IMR-90 (cell line): ENCODE results near the gene RNF151. TPM values are rescaled to one million over a fixed set of nuclear protein-coding genes. Genes with fewer than 3 reads are reported as not detected.

Experiments
- ATAC-seq: fragments of 200-7000 bp; cut with Tn5 transposase; 2 replicates; pipeline ENCODE4 v1.9.1; 2020; ENCODE audit warnings: low read depth, mild to moderate bottlenecking, moderate library complexity
- BruUV-seq: library from RNA; stranded (reverse); fragments of 400-500 nt; replicated peaks from 2 replicates; lab custom pipeline; 2021; lab: Mats Ljungman, UMichigan
- CTCF ChIA-PET: fragments of 300-600 bp; formaldehyde crosslinking; extraction: SDS; loops from one replicate; lab custom pipeline; 2021; ENCODE audit warnings: antibody characterized with exemption; lab: Yijun Ruan, JAX
- POLR2A ChIA-PET: fragments of 300-600 bp; sonication (Branson Sonifier 250); formaldehyde crosslinking; loops from one replicate; lab custom pipeline; 2022; ENCODE audit warnings: antibody characterized with exemption; ENCODE audit not compliant: unreplicated experiment; lab: Charles Lee
- DNase-seq: peaks from one replicate; pipeline ENCODE4 v3.0.0; 2013
- H2AFZ ChIP-seq: replicated peaks from 2 replicates; pipeline ENCODE3; 2013; ENCODE audit warnings: low read length, mild to moderate bottlenecking; ENCODE audit not compliant: poor library complexity
- H2AK5ac ChIP-seq: 2 replicates; pipeline ENCODE4 v1.6.1; 2013; ENCODE audit warnings: low read depth, low read length, inconsistent platforms
- H2AK9ac ChIP-seq: replicated peaks from 2 replicates; pipeline ENCODE3; 2013; ENCODE audit warnings: mild to moderate bottlenecking, low read depth, low read length, moderate library complexity; ENCODE audit not compliant: poor library complexity
- H2BK120ac ChIP-seq: 2 replicates; pipeline ENCODE4 v1.6.1; 2013; ENCODE audit warnings: low read depth, low read length, inconsistent platforms
- H2BK15ac ChIP-seq: 3 replicates; pipeline ENCODE4 v1.6.1; 2013; ENCODE audit warnings: low read depth, low read length, inconsistent platforms
- H2BK20ac ChIP-seq: 2 replicates; pipeline ENCODE4 v1.6.1; 2013; ENCODE audit warnings: low read depth, mild to moderate bottlenecking, inconsistent platforms, low read length, moderate library complexity
- H2BK5ac ChIP-seq: 2 replicates; pipeline ENCODE4 v1.6.1; 2013; ENCODE audit warnings: mild to moderate bottlenecking, low read depth, low read length, inconsistent platforms; ENCODE audit not compliant: poor library complexity, severe bottlenecking
- H3K14ac ChIP-seq: replicated peaks from 2 replicates; pipeline ENCODE4 v1.6.1; 2013; ENCODE audit warnings: low read depth, low read length, inconsistent platforms
- H3K18ac ChIP-seq: 2 replicates; pipeline ENCODE4 v1.6.1; 2013; ENCODE audit warnings: low read depth, low read length, control low read depth
- H3K23ac ChIP-seq: 2 replicates; pipeline ENCODE4 v1.6.1; 2013; ENCODE audit warnings: low read depth, low read length, inconsistent platforms
- H3K27ac ChIP-seq: 2 replicates; pipeline ENCODE4 v1.5.1; 2013; ENCODE audit warnings: mild to moderate bottlenecking, control low read depth, low read length; ENCODE audit not compliant: insufficient read depth
- H3K27me3 ChIP-seq: 2 replicates; pipeline ENCODE4 v1.6.1; 2013; ENCODE audit warnings: low read length; ENCODE audit not compliant: control insufficient read depth, insufficient read depth
- H3K36me3 ChIP-seq: 2 replicates; pipeline ENCODE4 v1.6.1; 2013; ENCODE audit warnings: low read length, mixed read lengths; ENCODE audit not compliant: control insufficient read depth, insufficient read depth
- H3K4ac ChIP-seq: 2 replicates; pipeline ENCODE4 v1.6.1; 2013; ENCODE audit warnings: low read depth, low read length, inconsistent platforms
- H3K4me1 ChIP-seq: 2 replicates; pipeline ENCODE4 v1.6.1; 2013; ENCODE audit warnings: low read length, mixed read lengths; ENCODE audit not compliant: control insufficient read depth, insufficient read depth
- H3K4me2 ChIP-seq: 2 replicates; pipeline ENCODE4 v1.6.1; 2013; ENCODE audit warnings: low read depth, mild to moderate bottlenecking, control low read depth, low read length, moderate library complexity
- H3K4me3 ChIP-seq: 2 replicates; pipeline ENCODE4 v1.5.1; 2013; ENCODE audit warnings: low read depth, mild to moderate bottlenecking, control low read depth, low read length, moderate library complexity; ENCODE audit not compliant: insufficient read depth
- H3K56ac ChIP-seq: 2 replicates; pipeline ENCODE4 v1.6.1; 2013; ENCODE audit warnings: low read length, inconsistent platforms; ENCODE audit not compliant: insufficient read depth; ENCODE audit errors: extremely low read depth
- H3K79me1 ChIP-seq, 2 experiments: 2 replicates each; pipeline ENCODE4 v1.6.1; 2013; ENCODE audit warnings: low read length in 2 of 2, inconsistent platforms in 1 of 2, low read depth in 1 of 2
- H3K9ac ChIP-seq: 2 replicates; pipeline ENCODE4 v1.6.1; 2013; ENCODE audit warnings: low read depth, low read length, control low read depth
- H3K9me1 ChIP-seq: 2 replicates; pipeline ENCODE4 v1.6.1; 2013; ENCODE audit warnings: low read length, inconsistent platforms; ENCODE audit not compliant: insufficient read depth
- H3K9me3 ChIP-seq: 2 replicates; pipeline ENCODE4 v1.6.1; 2013; ENCODE audit warnings: low read length; ENCODE audit not compliant: control insufficient read depth, insufficient read depth
- H4K20me1 ChIP-seq: 2 replicates; pipeline ENCODE4 v1.6.1; 2013; ENCODE audit warnings: low read length, inconsistent platforms; ENCODE audit not compliant: insufficient read depth
- H4K5ac ChIP-seq: 2 replicates; pipeline ENCODE4 v1.6.1; 2013; ENCODE audit warnings: mild to moderate bottlenecking, low read depth, low read length, control low read depth
- H4K8ac ChIP-seq, 2 experiments: 2 replicates each; pipeline ENCODE4 v1.6.1; 2013; ENCODE audit warnings: low read depth in 2 of 2, low read length in 2 of 2, control low read depth in 1 of 2, inconsistent platforms in 1 of 2
- H4K91ac ChIP-seq: 2 replicates; pipeline ENCODE4 v1.6.1; 2013; ENCODE audit warnings: low read depth, low read length, inconsistent platforms; ENCODE audit not compliant: insufficient read depth
- BHLHE40 ChIP-seq: fragments of 150-350 bp; IDR thresholded peaks from 2 replicates; pipeline ENCODE4 v1.6.1; 2016; ENCODE audit warnings: mild to moderate bottlenecking, low read depth, low read length
- CHD1 ChIP-seq: IDR thresholded peaks from 2 replicates; pipeline ENCODE4 v1.6.1; 2012; ENCODE audit warnings: low read depth, low read length, improper control_type of control experiment
- CTCF ChIP-seq: conservative IDR thresholded peaks from 2 replicates; pipeline ENCODE4 v1.5.1; 2012; ENCODE audit warnings: mild to moderate bottlenecking, low read depth, low read length, improper control_type of control experiment
- ELK1 ChIP-seq: fragments of 150-350 bp; IDR thresholded peaks from 2 replicates; pipeline ENCODE4 v1.6.1; 2016; ENCODE audit warnings: low read depth, mild to moderate bottlenecking, low read length, moderate library complexity, borderline replicate concordance
- FOS ChIP-seq: fragments of 150-350 bp; IDR thresholded peaks from 2 replicates; pipeline ENCODE4 v1.6.1; 2016; ENCODE audit warnings: low read depth, low read length
- MAFK ChIP-seq: IDR thresholded peaks from 2 replicates; pipeline ENCODE4 v1.6.1; 2012; ENCODE audit warnings: low read depth, low read length, improper control_type of control experiment
- MAZ ChIP-seq: IDR thresholded peaks from 2 replicates; pipeline ENCODE4 v1.6.1; 2012; ENCODE audit warnings: low read depth, mild to moderate bottlenecking, low read length, improper control_type of control experiment, moderate library complexity, borderline replicate concordance
- MXI1 ChIP-seq: IDR thresholded peaks from 2 replicates; pipeline ENCODE4 v1.6.1; 2012; ENCODE audit warnings: low read depth, mild to moderate bottlenecking, low read length, moderate library complexity, borderline replicate concordance
- NFE2L2 ChIP-seq: fragments of 150-350 bp; IDR thresholded peaks from 2 replicates; pipeline ENCODE4 v1.6.1; 2016; ENCODE audit warnings: low read depth, mild to moderate bottlenecking, low read length
- POLR2A ChIP-seq: IDR thresholded peaks from 2 replicates; pipeline ENCODE4 v1.6.1; 2012; ENCODE audit warnings: mild to moderate bottlenecking, low read depth, low read length
- RAD21 ChIP-seq: IDR thresholded peaks from 2 replicates; pipeline ENCODE4 v1.6.1; 2012; ENCODE audit warnings: low read length, improper control_type of control experiment
- RCOR1 ChIP-seq: IDR thresholded peaks from 2 replicates; pipeline ENCODE4 v1.6.1; 2012; ENCODE audit warnings: mild to moderate bottlenecking, low read length, improper control_type of control experiment; ENCODE audit not compliant: insufficient replicate concordance
- RFX5 ChIP-seq: IDR thresholded peaks from 2 replicates; pipeline ENCODE4 v1.8.0; 2012; ENCODE audit warnings: low read depth, mild to moderate bottlenecking, low read length, moderate library complexity
- SMC3 ChIP-seq: fragments of 150-350 bp; IDR thresholded peaks from 2 replicates; pipeline ENCODE4 v1.6.1; 2016; ENCODE audit warnings: low read depth, mild to moderate bottlenecking, antibody characterized with exemption, low read length, moderate library complexity
- USF2 ChIP-seq: fragments of 150-350 bp; IDR thresholded peaks from 2 replicates; pipeline ENCODE4 v1.6.1; 2017; ENCODE audit warnings: mild to moderate bottlenecking, antibody characterized with exemption, low read length, low read depth
- WGBS, 2 experiments: methylation state at CpG; one replicate each; pipeline versions ENCODE4 v1.1.5 to v1.1.7; 2013; ENCODE audit warnings: missing lambda C conversion rate in 2 of 2; ENCODE audit not compliant: insufficient read length in 1 of 2; ENCODE audit errors: extremely low coverage in 2 of 2; 5-methylcytosine and 5-hydroxymethylcytosine counted together
- dilution Hi-C: fragments of 300-500 bp; cut with HindIII; formaldehyde crosslinking; loops from one replicate; pipeline ENCODE4 v1.14.3; 2018; ENCODE audit warnings: low sequenced_read_pairs; ENCODE audit not compliant: unreplicated experiment
- in situ Hi-C: fragments of 300-500 bp; cut with MboI; formaldehyde crosslinking; loops from 3 replicates; pipeline ENCODE4 v1.14.3; 2019; ENCODE audit warnings: low sequenced_read_pairs, inconsistent platforms, mixed read lengths
- intact Hi-C: fragments of 100-400 bp; cut with micrococcal nuclease; formaldehyde crosslinking; loops from 2 replicates; pipeline ENCODE4 v1.10.0; 2022
- polyA plus RNA-seq, 3 experiments: library from polyadenylated mRNA; depleted of rRNA; stranded (reverse); fragments of >200 nt; gene quantifications; 2 replicates each; pipeline ENCODE4 v1.2.3, GENCODE V29; 2012; ENCODE audit warnings: low replicate concordance in 1 of 3
- total RNA-seq: library from RNA; depleted of rRNA; stranded (reverse); fragments of >200 nt; gene quantifications from 2 replicates; pipeline ENCODE4 v1.2.3, GENCODE V29; 2012

RNF151 gene
- total and polyA plus RNA-seq, 2 of the 4 experiments (the other 2 are of a cell fraction) = not detected

GRCh38 chr16:2008631-2009163 is 42.0 kb downstream of the RNF151 start:
- Histone ChIP-seq H2AFZ (peak overlapping the region; percentile 79), H2AK5ac (peak overlapping the region; percentile 83), H4K5ac (peak overlapping the region; percentile 40), H3K18ac (no peak overlapping the region), H3K27me3 (no peaks in the 10 kb centered on the region), H2BK15ac (no peak overlapping the region), H3K36me3 (peaks cover 9% of the 10 kb centered on the region), H4K20me1 (peaks cover 55% of the 10 kb centered on the region), H3K14ac (peak overlapping the region; percentile 83), H3K9ac (peak overlapping the region; percentile 95), H3K9me1 (peaks cover 8% of the 10 kb centered on the region; the same call in 1 of the 2 replicates), H2BK120ac (no peak overlapping the region), H2AK9ac (peak overlapping the region; percentile 98), H3K4me3 (peak overlapping the region; percentile 75), H2BK5ac (peak overlapping the region; percentile 60), H3K27ac (peak overlapping the region; percentile 88), H3K79me1 (peaks cover 15 to 65% of the 10 kb centered on the region in 2 experiments; a peak in 3 of 4 replicates), H4K8ac (peak overlapping the region in 1 of 2 experiments; percentile 14; a peak in 1 of 4 replicates), H3K4me2 (peak overlapping the region; percentile 97), H3K4me1 (peaks cover 28% of the 10 kb centered on the region), H3K56ac (peak overlapping the region; percentile 71), H4K91ac (peak overlapping the region; percentile 24; the same call in 1 of the 2 replicates), H3K4ac (peak overlapping the region; percentile 80), H3K9me3 (no peaks in the 10 kb centered on the region), H3K23ac (peak overlapping the region; percentile 95), H2BK20ac (no peak overlapping the region)
- intact Hi-C loops (no loop called here), dilution Hi-C loops (no loop called here), in situ Hi-C loops (no loop called here)
- ChIA-PET CTCF (interaction anchor here (1.4 kb wide), 1 partner anchor 132 kb away, joined by 4 read pairs; no protein-coding TSS in a partner anchor), POLR2A (no interaction called here)
- ATAC-seq = peak; percentile 3
- peak; percentile 44 for DNase-seq
- WGBS, 2 experiments = 3% methylated on average over 13 of the region's 23 CpGs; no CpG with 5 or more reads in 1 of the 2 experiments
- BruUV-seq = no TSS peak
- TF ChIP-seq BHLHE40 (no peak), RAD21 (no peak), MAZ (peak; percentile 26; the same call in 1 of the 2 replicates), USF2 (no peak), FOS (no peak), RCOR1 (no peak), MAFK (0 out of 2 replicates have a peak, but pooled peaks have one; percentile 2), ELK1 (no peak), CHD1 (no peak), RFX5 (no peak), SMC3 (no peak), NFE2L2 (no peak), POLR2A (0 out of 2 replicates have a peak, but pooled peaks have one; percentile 16), MXI1 (0 out of 2 replicates have a peak, but pooled peaks have one; percentile 33), CTCF (no peak)
